Measurements from ENCODE around the gene CILP. TPM values are rescaled to one million over a fixed set of nuclear protein-coding genes. Genes with fewer than 3 reads are reported as not detected.

The CILP gene
- total RNA-seq, 1 donor from 2014 or later = 129 TPM

GRCh38 chr15:65154720-65155119 lies 56.6 kb downstream of the CILP start:
- intact Hi-C loops (cut with DNase I) = no loop called here
- no peaks in the 10 kb centered on the region for H3K4me1 ChIP-seq
- H3K27me3 ChIP-seq = no peaks in the 10 kb centered on the region
- no peak for DNase-seq (ENCODE audit: extremely low spot score in 2 of 2)
- no peak overlapping the region for H3K4me3 ChIP-seq
- H3K9me3 ChIP-seq = no peaks in the 10 kb centered on the region
- no peak overlapping the region for H3K27ac ChIP-seq
- peaks cover 0 to 83% of the 10 kb centered on the region in 2 donors for H3K36me3 ChIP-seq
- no peak for TF ChIP-seq POLR2AphosphoS5 (IDR thresholded peaks at IDR 0.05; ENCODE audit: insufficient read depth in 1 of 2, low read depth in 1 of 2)
- TF ChIP-seq CTCF (IDR thresholded peaks at IDR 0.05) = no peak
- no peak for TF ChIP-seq POLR2A (IDR thresholded peaks at IDR 0.05)

- no peaks in the 10 kb centered on the region for H3K4me1 ChIP-seq
- DNase-seq (ENCODE audit: extremely low spot score in 2 of 2) = no peak
- TF ChIP-seq POLR2AphosphoS5 (IDR thresholded peaks at IDR 0.05; ENCODE audit: insufficient read depth in 1 of 2, low read depth in 1 of 2) = no peak
- no peak for TF ChIP-seq POLR2A (IDR thresholded peaks at IDR 0.05)
- no peak for TF ChIP-seq CTCF (IDR thresholded peaks at IDR 0.05)
- intact Hi-C loops (cut with DNase I) = no loop called here
- no peak overlapping the region for H3K4me3 ChIP-seq
- H3K9me3 ChIP-seq = no peaks in the 10 kb centered on the region
- H3K27me3 ChIP-seq = no peaks in the 10 kb centered on the region
- H3K36me3 ChIP-seq = peaks cover 2 to 41% of the 10 kb centered on the region in 2 donors
- no peak overlapping the region for H3K27ac ChIP-seq
Measured at GRCh38 chr15:65147902-65148301, 63.4 kb downstream of the CILP start.

GRCh38 chr15:65146438-65146837 lies 64.8 kb downstream of the CILP start:
- Histone ChIP-seq H3K27me3 (no peaks in the 10 kb centered on the region), H3K9me3 (no peaks in the 10 kb centered on the region), H3K4me1 (no peaks in the 10 kb centered on the region), H3K4me3 (no peak overlapping the region), H3K36me3 (peaks cover 2 to 28% of the 10 kb centered on the region in 2 donors), H3K27ac (no peak overlapping the region)
- no peak for TF ChIP-seq POLR2AphosphoS5 (IDR thresholded peaks at IDR 0.05; ENCODE audit: insufficient read depth in 1 of 2, low read depth in 1 of 2)
- no peak for TF ChIP-seq POLR2A (IDR thresholded peaks at IDR 0.05)
- TF ChIP-seq CTCF (IDR thresholded peaks at IDR 0.05) = no peak
- no peak for DNase-seq (ENCODE audit: extremely low spot score in 2 of 2)
- intact Hi-C loops (cut with DNase I) = no loop called here

Small RNA genes lying within 50 kb of the gene (small RNA-seq; reads per million reads assigned to genes)
- gene AC068213.1 = not detected
- not detected for gene RNU6-686P

Other genes with a start within 250 kb of the CILP start
- 62.6 TPM for gene SPG21, start 221.6 kb downstream of the CILP start, total RNA-seq
- 18.7 TPM for gene MTFMT, start 181.8 kb downstream of the CILP start, total RNA-seq
- gene SLC51B, start 166.1 kb downstream of the CILP start, total RNA-seq = not detected
- 85.7 TPM for gene RASL12, start 143.5 kb downstream of the CILP start, total RNA-seq
- gene KBTBD13, start 134.7 kb downstream of the CILP start, total RNA-seq = not detected
- 5.4 TPM for gene UBAP1L, start 96.3 kb downstream of the CILP start, total RNA-seq
- gene PDCD7, start 77.7 kb downstream of the CILP start, total RNA-seq = 16.5 TPM
- 46.4 TPM for gene CLPX, start 26.1 kb downstream of the CILP start, total RNA-seq
- gene PARP16, start 75.4 kb upstream of the CILP start, total RNA-seq = 12.8 TPM
- not detected for gene RNU5A-1, start 84.6 kb upstream of the CILP start, total RNA-seq
- gene RNU5B-1, start 93.2 kb upstream of the CILP start, total RNA-seq = not detected
- 0.49 TPM for gene IGDCC3, start 166.5 kb upstream of the CILP start, total RNA-seq
- gene IGDCC4, start 211.5 kb upstream of the CILP start, total RNA-seq = 8.8 TPM

Measured in vagina (tissue), 2 donors.